Erythroblast (primary cell): ENCODE results near the gene POFUT2.

Experiments used
- GATA1 ChIP-seq: IDR thresholded peaks from 2 replicates; pipeline ENCODE4 v1.6.1; 2011; ENCODE audit warnings: low read depth, mild to moderate bottlenecking, control low read depth, low read length, moderate library complexity
- POLR2A ChIP-seq: IDR thresholded peaks from 2 replicates; pipeline ENCODE4 v1.6.1; 2011; ENCODE audit warnings: mild to moderate bottlenecking, low read length

DNA sequence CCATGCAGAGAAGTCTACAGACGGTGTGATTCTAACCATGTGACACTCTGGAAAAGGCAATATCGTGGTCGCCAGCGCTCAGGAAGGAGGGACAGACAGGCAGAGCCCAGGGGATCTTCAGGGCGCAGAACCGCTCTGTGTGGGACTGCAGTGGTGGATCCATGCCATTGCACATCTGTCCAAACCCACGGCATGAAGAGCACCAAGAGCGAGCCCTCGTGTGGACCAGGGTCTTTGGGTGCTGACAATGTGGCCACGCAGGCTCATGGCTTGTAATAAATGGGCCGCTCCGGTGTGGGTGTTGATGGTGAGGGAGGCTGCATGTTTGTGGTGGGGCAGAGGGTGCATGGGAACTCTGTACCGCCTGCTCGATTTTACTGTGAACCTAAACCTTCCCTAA lies 25.3 kb upstream of the POFUT2 start:
- no peak for TF ChIP-seq POLR2A
- no peak for TF ChIP-seq GATA1
